OCI-LY3 (cell line): ENCODE results near the gene DOCK8.

Source experiments
- CTCF ChIP-seq: fragments of 200-600, 300-600 bp; sonication (generic); IDR thresholded peaks from 2 replicates; pipeline ENCODE4 v1.5.1; 2014; ENCODE audit warnings: antibody characterized with exemption, low read length, low read depth
- EZH2phosphoT487 ChIP-seq: fragments of 200-600 bp; shearing (Covaris generic); IDR thresholded peaks from 2 replicates; pipeline ENCODE4 v1.6.1; 2018; ENCODE audit warnings: antibody characterized with exemption, mixed run types, low read depth

GRCh38 chr9:223152-223551 lies 8.5 kb downstream of the DOCK8 start:
- no peak for TF ChIP-seq CTCF
- TF ChIP-seq EZH2phosphoT487 = no peak
